Measurements from ENCODE around the gene TAF1A.

TAF1A gene

GRCh38 chr1:222588135-222588534 is 1.6 kb downstream of the TAF1A start:
- no peaks in the 10 kb centered on the region for H3K27me3 ChIP-seq (ENCODE audit: control insufficient read depth, insufficient read depth, low read length)
- no peaks in the 10 kb centered on the region for H3K36me3 ChIP-seq (ENCODE audit: control insufficient read depth, insufficient read depth, low read length)
- no peaks in the 10 kb centered on the region for H3K9me3 ChIP-seq (ENCODE audit: control insufficient read depth, insufficient read depth, low read length)
- H3K4me1 ChIP-seq (ENCODE audit: control insufficient read depth, insufficient read depth, low read length): no peaks in the 10 kb centered on the region
- H3K9ac ChIP-seq (ENCODE audit: low read depth, low read length): no peak overlapping the region
- peak overlapping the region; percentile 85 for H3K4me3 ChIP-seq (ENCODE audit: low read depth, low read length)

GRCh38 chr1:222586842-222587241 is 2.9 kb downstream of the TAF1A start:
- H3K4me1 ChIP-seq (ENCODE audit: control insufficient read depth, insufficient read depth, low read length): no peaks in the 10 kb centered on the region
- H3K9ac ChIP-seq (ENCODE audit: low read depth, low read length): no peak overlapping the region

GRCh38 chr1:222583079-222583478 is 6.7 kb downstream of the TAF1A start:
- Histone ChIP-seq H3K27me3 (ENCODE audit: control insufficient read depth, insufficient read depth, low read length) (no peaks in the 10 kb centered on the region), H3K9ac (ENCODE audit: low read depth, low read length) (no peak overlapping the region), H3K4me3 (ENCODE audit: low read depth, low read length) (no peak overlapping the region), H3K9me3 (ENCODE audit: control insufficient read depth, insufficient read depth, low read length) (no peaks in the 10 kb centered on the region), H3K4me1 (ENCODE audit: control insufficient read depth, insufficient read depth, low read length) (no peaks in the 10 kb centered on the region), H3K36me3 (ENCODE audit: control insufficient read depth, insufficient read depth, low read length) (no peaks in the 10 kb centered on the region)

More at GRCh38 chr1:222586842-222587241, 2.9 kb downstream of the TAF1A start:
- H3K27me3 ChIP-seq (ENCODE audit: control insufficient read depth, insufficient read depth, low read length): no peaks in the 10 kb centered on the region
- H3K4me3 ChIP-seq (ENCODE audit: low read depth, low read length): no peak overlapping the region
- H3K36me3 ChIP-seq (ENCODE audit: control insufficient read depth, insufficient read depth, low read length): no peaks in the 10 kb centered on the region
- H3K9me3 ChIP-seq (ENCODE audit: control insufficient read depth, insufficient read depth, low read length): no peaks in the 10 kb centered on the region

GRCh38 chr1:222582099-222582774 is 7.5 kb downstream of the TAF1A start:
- H3K27me3 ChIP-seq (ENCODE audit: control insufficient read depth, insufficient read depth, low read length): no peaks in the 10 kb centered on the region
- H3K4me1 ChIP-seq (ENCODE audit: control insufficient read depth, insufficient read depth, low read length): no peaks in the 10 kb centered on the region
- no peak overlapping the region for H3K9ac ChIP-seq (ENCODE audit: low read depth, low read length)
- H3K9me3 ChIP-seq (ENCODE audit: control insufficient read depth, insufficient read depth, low read length): no peaks in the 10 kb centered on the region
- no peak overlapping the region for H3K4me3 ChIP-seq (ENCODE audit: low read depth, low read length)
- no peaks in the 10 kb centered on the region for H3K36me3 ChIP-seq (ENCODE audit: control insufficient read depth, insufficient read depth, low read length)

GRCh38 chr1:222579316-222579715 is 10.4 kb downstream of the TAF1A start:
- no peaks in the 10 kb centered on the region for H3K36me3 ChIP-seq (ENCODE audit: control insufficient read depth, insufficient read depth, low read length)
- H3K9me3 ChIP-seq (ENCODE audit: control insufficient read depth, insufficient read depth, low read length): no peaks in the 10 kb centered on the region
- H3K27me3 ChIP-seq (ENCODE audit: control insufficient read depth, insufficient read depth, low read length): no peaks in the 10 kb centered on the region
- no peak overlapping the region for H3K4me3 ChIP-seq (ENCODE audit: low read depth, low read length)
- no peak overlapping the region for H3K9ac ChIP-seq (ENCODE audit: low read depth, low read length)
- H3K4me1 ChIP-seq (ENCODE audit: control insufficient read depth, insufficient read depth, low read length): no peaks in the 10 kb centered on the region

- H3K4me1 ChIP-seq (ENCODE audit: control insufficient read depth, insufficient read depth, low read length): no peaks in the 10 kb centered on the region
- no peak overlapping the region for H3K4me3 ChIP-seq (ENCODE audit: low read depth, low read length)
- H3K36me3 ChIP-seq (ENCODE audit: control insufficient read depth, insufficient read depth, low read length): no peaks in the 10 kb centered on the region
- no peaks in the 10 kb centered on the region for H3K27me3 ChIP-seq (ENCODE audit: control insufficient read depth, insufficient read depth, low read length)
- no peak overlapping the region for H3K9ac ChIP-seq (ENCODE audit: low read depth, low read length)
- no peaks in the 10 kb centered on the region for H3K9me3 ChIP-seq (ENCODE audit: control insufficient read depth, insufficient read depth, low read length)
These were observed 18.9 kb downstream of the TAF1A start for GRCh38 chr1:222570837-222571236.

- H3K27me3 ChIP-seq (ENCODE audit: control insufficient read depth, insufficient read depth, low read length): no peaks in the 10 kb centered on the region
- no peak overlapping the region for H3K4me3 ChIP-seq (ENCODE audit: low read depth, low read length)
- H3K9ac ChIP-seq (ENCODE audit: low read depth, low read length): no peak overlapping the region
- no peaks in the 10 kb centered on the region for H3K4me1 ChIP-seq (ENCODE audit: control insufficient read depth, insufficient read depth, low read length)
- H3K36me3 ChIP-seq (ENCODE audit: control insufficient read depth, insufficient read depth, low read length): no peaks in the 10 kb centered on the region
- H3K9me3 ChIP-seq (ENCODE audit: control insufficient read depth, insufficient read depth, low read length): no peaks in the 10 kb centered on the region
These were observed 28.1 kb downstream of the TAF1A start for GRCh38 chr1:222561656-222562055.

- no peak overlapping the region for H3K9ac ChIP-seq (ENCODE audit: low read depth, low read length)
- no peaks in the 10 kb centered on the region for H3K27me3 ChIP-seq (ENCODE audit: control insufficient read depth, insufficient read depth, low read length)
- H3K4me3 ChIP-seq (ENCODE audit: low read depth, low read length): no peak overlapping the region
- no peaks in the 10 kb centered on the region for H3K9me3 ChIP-seq (ENCODE audit: control insufficient read depth, insufficient read depth, low read length)
- H3K4me1 ChIP-seq (ENCODE audit: control insufficient read depth, insufficient read depth, low read length): no peaks in the 10 kb centered on the region
- H3K36me3 ChIP-seq (ENCODE audit: control insufficient read depth, insufficient read depth, low read length): no peaks in the 10 kb centered on the region
These were observed 32.2 kb downstream of the TAF1A start for GRCh38 chr1:222557574-222557973.

GRCh38 chr1:222557148-222557547 is 32.6 kb downstream of the TAF1A start:
- Histone ChIP-seq H3K36me3 (ENCODE audit: control insufficient read depth, insufficient read depth, low read length) (no peaks in the 10 kb centered on the region), H3K9ac (ENCODE audit: low read depth, low read length) (no peak overlapping the region), H3K27me3 (ENCODE audit: control insufficient read depth, insufficient read depth, low read length) (no peaks in the 10 kb centered on the region), H3K4me1 (ENCODE audit: control insufficient read depth, insufficient read depth, low read length) (no peaks in the 10 kb centered on the region), H3K4me3 (ENCODE audit: low read depth, low read length) (no peak overlapping the region), H3K9me3 (ENCODE audit: control insufficient read depth, insufficient read depth, low read length) (no peaks in the 10 kb centered on the region)

- Histone ChIP-seq H3K9ac (ENCODE audit: low read depth, low read length) (no peak overlapping the region), H3K36me3 (ENCODE audit: control insufficient read depth, insufficient read depth, low read length) (no peaks in the 10 kb centered on the region), H3K9me3 (ENCODE audit: control insufficient read depth, insufficient read depth, low read length) (no peaks in the 10 kb centered on the region), H3K27me3 (ENCODE audit: control insufficient read depth, insufficient read depth, low read length) (no peaks in the 10 kb centered on the region), H3K4me3 (ENCODE audit: low read depth, low read length) (no peak overlapping the region), H3K4me1 (ENCODE audit: control insufficient read depth, insufficient read depth, low read length) (no peaks in the 10 kb centered on the region)
These were observed 33.6 kb downstream of the TAF1A start for GRCh38 chr1:222555992-222556615.

- H3K4me1 ChIP-seq (ENCODE audit: control insufficient read depth, insufficient read depth, low read length): no peaks in the 10 kb centered on the region
- no peak overlapping the region for H3K9ac ChIP-seq (ENCODE audit: low read depth, low read length)
- H3K4me3 ChIP-seq (ENCODE audit: low read depth, low read length): no peak overlapping the region
- no peaks in the 10 kb centered on the region for H3K27me3 ChIP-seq (ENCODE audit: control insufficient read depth, insufficient read depth, low read length)
- no peaks in the 10 kb centered on the region for H3K36me3 ChIP-seq (ENCODE audit: control insufficient read depth, insufficient read depth, low read length)
- no peaks in the 10 kb centered on the region for H3K9me3 ChIP-seq (ENCODE audit: control insufficient read depth, insufficient read depth, low read length)
These were observed 35.6 kb downstream of the TAF1A start for GRCh38 chr1:222554177-222554576.

- no peak overlapping the region for H3K4me3 ChIP-seq (ENCODE audit: low read depth, low read length)
- H3K4me1 ChIP-seq (ENCODE audit: control insufficient read depth, insufficient read depth, low read length): no peaks in the 10 kb centered on the region
- no peaks in the 10 kb centered on the region for H3K36me3 ChIP-seq (ENCODE audit: control insufficient read depth, insufficient read depth, low read length)
- H3K9me3 ChIP-seq (ENCODE audit: control insufficient read depth, insufficient read depth, low read length): no peaks in the 10 kb centered on the region
- no peak overlapping the region for H3K9ac ChIP-seq (ENCODE audit: low read depth, low read length)
- no peaks in the 10 kb centered on the region for H3K27me3 ChIP-seq (ENCODE audit: control insufficient read depth, insufficient read depth, low read length)
These were observed 36.9 kb downstream of the TAF1A start for GRCh38 chr1:222552882-222553281.

All from iPS-15b (cell line).